ENCODE measurements around the gene CEACAM6.

CEACAM6 gene

DNA sequence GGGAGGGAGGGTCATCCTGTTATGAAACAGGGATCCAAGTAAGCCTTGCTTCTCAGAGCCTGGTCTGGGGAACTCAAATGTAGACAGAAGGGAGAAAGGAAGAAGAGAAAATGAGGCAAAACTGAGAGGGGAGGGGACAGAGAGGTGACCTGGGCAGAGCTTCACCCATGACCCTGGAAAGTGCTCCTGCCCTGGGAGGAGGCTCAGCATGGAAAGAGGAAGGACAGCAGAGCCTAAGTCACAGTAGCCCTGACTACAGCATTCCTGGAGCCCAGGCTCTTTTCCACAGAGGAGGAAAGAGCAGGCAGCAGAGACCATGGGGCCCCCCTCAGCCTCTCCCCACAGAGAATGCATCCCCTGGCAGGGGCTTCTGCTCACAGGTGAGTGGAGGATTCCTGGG lies 41.0 kb downstream of the CEACAM6 start, which contains the start of gene CEACAM3:
CEACAM3 (plus strand) TSS at position 226 of the 400 bp plus-strand sequence; CDS start at position 317, 91 bp downstream.
- no peak for DNase-seq (ENCODE audit: low read depth)

DNA sequence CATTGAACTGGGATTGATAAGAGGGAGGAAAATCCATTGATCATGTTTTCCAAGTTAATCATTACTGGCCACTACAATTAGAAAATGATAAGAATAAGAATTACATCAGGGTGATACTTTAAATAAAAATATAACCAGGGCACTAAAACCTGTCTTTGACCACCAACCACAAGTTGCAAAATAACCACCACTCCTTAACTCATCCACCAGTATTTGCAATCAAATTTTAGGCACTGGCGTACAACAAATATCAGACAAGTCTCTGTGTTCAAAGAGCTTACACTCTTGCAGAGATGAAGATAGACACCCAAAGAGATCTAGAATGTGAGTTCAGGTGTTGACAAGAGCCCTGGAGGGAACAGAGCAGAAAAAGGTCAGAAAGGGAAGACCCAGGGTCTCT lies 41.6 kb downstream of the CEACAM6 start:
- no peak for DNase-seq (ENCODE audit: low read depth)

DNA sequence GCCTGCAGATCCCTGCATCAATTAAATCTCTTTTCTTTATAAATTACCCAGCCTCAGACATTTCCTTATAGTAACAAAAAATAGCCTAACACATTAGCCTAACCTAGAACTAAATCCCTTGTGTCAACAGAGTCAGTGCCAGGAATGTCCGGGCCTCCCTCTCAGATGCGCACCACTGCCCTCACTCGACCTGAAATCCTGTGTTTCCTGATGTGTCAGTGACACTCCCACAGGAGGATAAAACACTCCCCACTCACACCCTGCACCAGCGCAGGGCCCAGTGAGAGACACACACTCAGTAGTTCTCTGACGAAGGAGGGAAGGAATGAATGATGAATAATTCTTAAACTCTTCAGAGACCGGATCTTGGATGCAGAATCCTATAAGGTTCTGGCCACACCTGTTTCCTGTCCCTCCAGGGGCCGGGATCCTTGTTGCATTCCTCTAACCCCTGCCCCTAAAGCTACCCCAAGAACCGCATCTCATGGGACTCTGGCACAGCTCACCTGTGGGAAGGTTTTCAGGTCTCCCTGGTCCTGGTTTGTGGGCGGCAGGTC lies 44.2 kb downstream of the CEACAM6 start:
- no peak for DNase-seq (ENCODE audit: low read depth)

DNA sequence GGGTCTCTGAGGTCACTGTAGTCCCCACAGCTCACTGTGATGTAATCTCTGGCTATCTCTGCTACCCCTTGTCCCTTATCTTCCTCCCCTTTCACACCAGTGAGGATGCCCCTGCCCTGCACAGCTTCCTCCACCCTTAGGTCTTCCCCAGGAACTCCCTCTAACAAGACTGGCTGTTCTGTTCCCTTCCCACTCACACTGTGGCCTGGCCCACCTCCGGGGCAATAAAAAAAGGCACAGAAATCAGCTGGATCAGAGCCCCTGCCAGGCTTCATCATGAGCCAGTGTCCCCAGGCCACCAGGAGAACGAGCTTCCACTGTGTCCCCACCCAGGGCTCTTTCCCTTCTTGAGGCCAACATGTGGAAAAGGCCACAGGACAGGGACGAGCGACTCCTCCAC lies 45.7 kb downstream of the CEACAM6 start:
- DNase-seq (ENCODE audit: low read depth), result no peak

DNA sequence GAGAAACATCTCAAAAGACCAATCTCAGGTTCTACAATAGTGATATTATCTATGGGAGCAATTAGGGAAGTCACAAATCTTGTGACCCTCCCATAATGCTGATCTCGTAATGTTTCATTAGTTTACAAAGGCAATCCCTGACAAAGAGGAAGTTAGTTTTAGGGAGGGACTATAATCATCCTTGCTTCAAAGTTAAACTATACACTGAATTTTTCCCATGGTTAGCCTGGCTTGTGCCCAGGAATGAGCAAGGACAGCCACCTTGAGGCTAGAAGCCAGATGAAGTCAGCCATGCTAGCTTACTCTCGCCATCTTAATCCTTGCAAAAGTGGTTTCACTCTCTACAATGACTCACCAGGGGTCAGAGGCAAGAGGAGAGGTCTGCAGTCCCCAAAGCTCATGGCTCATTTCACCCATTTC lies 46.5 kb downstream of the CEACAM6 start:
- DNase-seq (ENCODE audit: low read depth), result no peak

DNA sequence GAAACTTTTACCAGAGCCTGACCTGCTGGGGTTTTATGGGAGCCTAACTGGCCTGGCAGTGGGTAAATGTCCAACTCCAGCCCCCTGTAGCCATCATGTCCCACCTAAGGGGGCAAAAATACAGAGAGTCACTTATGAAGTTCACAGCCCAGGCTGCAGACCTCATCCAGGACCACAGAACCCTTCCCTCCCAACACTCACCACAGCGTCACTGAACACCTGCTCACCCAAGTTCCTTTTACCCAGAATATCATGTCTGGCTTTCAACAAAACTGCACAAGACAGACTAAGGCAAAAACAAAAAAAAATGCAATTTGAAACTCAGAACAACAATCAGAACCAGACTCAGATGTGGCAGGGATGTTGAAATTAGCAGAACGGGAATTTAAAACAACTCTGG lies 47.4 kb downstream of the CEACAM6 start:
- no peak for DNase-seq (ENCODE audit: low read depth)

DNA sequence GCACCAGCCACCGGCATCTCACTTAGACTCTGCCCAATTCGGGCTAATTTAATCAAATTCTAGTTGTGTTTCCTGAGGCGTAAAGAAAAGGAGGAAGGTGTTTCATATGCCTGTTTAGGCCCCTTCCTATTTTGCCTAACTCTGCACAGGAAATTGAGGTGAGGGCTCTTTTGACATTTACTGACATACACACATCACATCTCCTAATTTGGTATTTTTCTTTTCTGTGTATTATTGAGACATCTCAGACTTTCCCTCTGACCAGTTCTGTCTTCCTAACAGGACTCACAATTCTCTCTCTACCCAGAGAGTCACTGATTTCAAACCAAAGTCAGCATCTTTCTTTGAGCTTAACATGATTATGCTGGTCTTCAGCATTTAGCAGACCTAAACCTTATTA lies 49.0 kb downstream of the CEACAM6 start:
- DNase-seq (ENCODE audit: low read depth), result no peak

DNA sequence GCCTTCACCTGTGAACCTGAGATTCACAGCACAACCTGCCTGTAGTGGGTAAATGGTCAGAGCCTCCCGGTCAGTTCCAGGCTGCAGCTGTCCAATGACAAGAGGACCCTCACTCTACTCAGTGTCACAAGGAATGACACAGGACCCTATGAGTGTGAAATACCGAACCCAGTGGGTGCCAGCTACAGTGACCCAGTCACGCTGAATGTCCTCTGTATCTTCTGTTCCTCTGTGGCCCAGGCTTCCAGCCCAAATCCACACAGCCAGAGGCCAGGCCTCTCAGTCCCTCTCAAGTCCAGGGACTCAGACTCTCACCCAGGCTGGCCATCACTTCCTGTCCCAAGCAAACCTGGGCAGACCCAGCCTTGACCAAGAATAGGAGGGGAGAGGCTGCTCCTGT lies 51.8 kb downstream of the CEACAM6 start:
- no peak for DNase-seq (ENCODE audit: low read depth)

DNA sequence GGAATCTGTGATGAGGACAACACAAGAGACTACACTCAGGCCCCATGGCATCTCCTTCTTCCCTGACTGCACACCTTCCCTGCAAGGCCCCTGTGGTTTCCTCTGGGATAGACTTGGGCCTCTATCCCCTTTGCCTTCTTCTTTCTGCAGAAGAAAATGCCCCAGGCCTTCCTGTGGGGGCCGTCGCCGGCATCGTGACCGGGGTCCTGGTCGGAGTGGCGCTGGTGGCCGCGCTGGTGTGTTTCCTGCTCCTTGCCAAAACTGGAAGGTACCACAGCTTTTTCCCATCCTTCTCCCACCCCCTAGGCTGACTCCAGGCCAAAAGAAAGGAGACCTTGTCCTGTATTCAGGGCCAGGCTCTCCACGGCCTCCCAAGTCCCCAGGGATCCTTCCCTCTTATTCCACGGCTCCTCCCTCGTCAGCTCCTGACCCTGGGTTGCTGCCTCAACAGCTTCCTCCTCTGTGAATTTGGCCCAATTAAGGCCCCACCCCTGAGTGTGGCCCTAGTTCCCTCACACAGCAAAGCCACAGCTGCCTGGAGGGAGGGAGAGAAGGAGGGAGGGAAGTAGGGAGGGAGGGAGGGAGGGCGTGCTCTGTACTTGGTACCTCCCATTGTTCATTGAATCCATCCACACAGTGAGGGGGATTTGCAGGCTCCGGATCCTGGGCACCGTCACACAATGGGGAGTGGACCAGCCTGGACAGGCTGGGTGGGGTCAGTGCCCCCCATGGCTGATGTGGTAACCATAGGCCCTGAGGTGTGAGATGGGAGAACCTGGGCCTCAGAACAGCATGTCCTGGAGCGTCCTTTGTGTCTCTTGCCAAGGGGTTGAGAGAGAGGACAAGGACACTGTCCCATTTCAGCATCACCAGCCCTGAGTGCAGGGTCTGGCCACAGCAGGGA lies 53.6 kb downstream of the CEACAM6 start:
- DNase-seq (ENCODE audit: low read depth), result no peak

DNA sequence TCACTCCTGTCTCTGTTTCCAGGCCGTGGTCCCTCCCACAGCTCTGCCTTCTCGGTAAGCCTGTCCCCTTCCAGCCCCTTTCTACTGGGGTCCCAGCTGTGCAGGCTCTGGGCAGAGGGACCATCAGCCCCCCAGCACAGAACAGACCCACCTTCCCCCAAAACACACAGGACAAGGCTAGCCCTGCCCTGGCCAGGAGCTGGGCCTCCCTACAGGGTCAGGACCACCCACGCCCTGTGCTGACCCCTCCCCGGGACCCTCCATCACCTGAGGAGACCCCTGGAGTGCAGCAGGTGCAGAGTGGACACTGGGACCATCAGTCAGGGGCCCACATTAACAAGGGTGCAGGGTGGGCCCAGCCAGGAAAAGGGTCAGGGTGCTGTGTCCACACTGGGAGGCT lies 55.0 kb downstream of the CEACAM6 start:
- DNase-seq (ENCODE audit: low read depth), result no peak

DNA sequence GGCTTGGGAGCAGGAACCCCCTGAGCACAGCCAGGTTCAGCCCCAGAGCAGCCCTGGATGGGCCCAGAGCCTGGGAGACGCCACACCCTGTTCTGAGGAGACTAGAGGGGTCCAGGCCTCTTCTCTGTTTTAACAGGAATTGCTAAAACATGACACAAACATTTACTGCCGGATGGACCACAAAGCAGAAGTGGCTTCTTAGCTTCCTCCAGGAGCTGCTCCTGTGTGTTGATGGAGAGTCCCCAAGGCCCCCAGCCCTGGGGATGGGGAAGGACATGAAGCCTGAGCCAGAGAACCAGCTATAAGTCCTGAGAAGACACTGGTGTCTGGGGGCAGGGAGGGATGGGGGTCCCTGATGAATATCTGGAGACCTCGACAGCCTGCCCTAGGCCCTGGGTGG lies 55.7 kb downstream of the CEACAM6 start:
- DNase-seq (ENCODE audit: low read depth), result no peak

DNA sequence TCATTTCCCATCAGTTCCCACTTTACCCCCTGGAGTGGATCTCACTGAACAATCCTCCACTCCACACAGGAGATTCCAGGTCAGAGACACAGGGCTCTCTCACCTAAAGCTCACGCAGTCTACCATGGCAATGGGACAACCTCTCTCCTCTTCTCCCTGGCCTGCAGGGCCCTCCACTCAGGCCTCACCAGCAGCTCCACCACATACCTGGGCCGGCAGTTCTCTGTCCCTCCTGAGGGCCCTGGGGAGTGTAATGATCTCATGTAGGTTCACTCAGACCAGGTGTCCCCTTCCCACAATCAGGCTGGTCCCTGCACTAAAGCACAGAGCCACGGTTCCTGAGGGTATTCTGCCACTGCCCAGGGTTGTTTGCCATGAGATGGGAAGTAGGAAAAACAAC lies 56.7 kb downstream of the CEACAM6 start:
- no peak for DNase-seq (ENCODE audit: low read depth)

DNA sequence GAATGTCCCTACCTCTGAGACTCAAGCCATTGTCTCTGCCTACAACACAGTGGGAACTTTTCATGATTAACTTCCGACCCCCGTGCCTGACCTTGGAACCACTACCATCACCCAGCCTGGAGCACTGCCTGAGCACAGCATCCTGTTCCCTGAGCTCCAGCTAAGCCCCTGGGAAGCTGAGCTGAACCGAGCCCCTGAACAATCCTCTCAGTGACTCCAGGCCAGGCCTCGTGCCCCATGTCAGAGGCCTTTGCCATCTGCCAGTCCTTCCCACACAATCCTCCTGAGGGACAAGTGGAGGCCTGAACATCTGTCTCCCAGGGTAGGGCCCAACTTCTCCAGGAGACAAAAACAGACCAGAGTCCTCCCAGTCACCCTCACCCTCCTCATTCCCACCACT lies 58.6 kb downstream of the CEACAM6 start:
- no peak for DNase-seq (ENCODE audit: low read depth)

DNA sequence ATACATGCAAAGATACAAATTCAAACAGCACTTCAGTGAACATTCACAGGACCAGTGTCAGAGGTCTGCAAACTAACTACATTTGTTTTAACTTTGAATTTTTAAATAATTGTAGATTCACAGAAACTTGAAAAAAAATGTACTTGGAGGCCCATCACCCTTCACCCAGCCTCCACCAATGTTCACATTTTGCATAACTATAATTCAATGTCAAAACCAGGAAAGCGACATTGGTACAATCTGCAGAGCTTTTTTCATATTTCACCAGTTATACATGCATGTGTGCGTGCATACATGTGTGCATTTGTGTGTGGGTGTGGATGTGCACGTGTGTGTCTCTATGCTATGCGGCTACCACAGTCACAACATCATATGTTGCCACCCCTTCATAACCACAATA lies 60.0 kb downstream of the CEACAM6 start:
- DNase-seq (ENCODE audit: low read depth), result no peak

DNA sequence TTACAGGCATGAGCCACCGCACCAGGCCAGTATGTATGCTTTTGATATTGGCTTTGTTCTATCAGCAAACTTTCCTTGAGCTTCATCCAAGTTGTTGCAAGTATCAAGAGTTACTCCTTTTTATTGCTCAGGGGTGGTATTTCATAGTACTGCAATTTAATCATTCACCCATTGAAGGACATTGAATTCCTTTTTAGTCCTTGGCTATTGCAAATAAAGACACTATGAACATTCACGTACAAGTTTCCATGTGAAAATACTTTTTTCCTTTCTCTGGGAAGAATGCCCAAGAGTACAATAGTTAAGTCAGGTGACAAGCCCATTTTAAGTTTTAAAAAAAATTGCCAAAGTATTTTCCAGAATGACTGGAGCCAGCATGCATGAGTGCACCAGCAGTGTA lies 61.4 kb downstream of the CEACAM6 start:
- DNase-seq (ENCODE audit: low read depth), result no peak

DNA sequence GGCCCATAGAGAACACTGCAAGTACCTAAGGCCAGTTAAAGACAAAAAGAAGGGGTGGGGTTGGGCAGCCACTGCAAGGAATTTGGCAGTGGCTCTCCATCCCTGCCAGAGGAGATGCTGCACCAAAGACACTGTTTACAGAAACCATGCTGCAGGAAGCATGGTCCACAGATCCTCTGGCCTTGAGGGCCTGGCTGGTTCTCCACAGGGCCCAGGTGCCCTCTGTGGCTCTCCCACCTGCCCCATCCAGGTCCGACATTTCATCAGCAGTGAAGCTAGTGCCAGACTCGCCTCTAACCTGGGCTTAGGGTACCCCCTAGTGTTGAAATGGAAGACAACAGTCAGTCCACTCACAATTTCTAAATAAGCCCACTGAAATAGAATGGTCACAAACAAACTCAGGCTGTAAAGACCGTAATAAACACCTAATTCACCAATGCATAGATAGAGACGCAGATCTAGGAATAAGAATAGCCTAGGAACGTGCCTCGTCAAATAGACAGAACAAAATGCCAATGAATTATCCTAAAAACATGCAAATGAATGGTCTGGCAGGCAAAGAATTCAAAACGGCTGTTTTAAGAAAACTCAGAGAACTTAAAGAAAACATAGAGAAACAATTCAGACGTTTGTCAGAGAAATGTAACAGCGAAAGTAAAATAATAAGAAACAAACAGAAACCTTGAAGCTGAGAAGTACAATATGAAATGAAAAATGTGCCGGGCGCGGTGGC lies 65.8 kb downstream of the CEACAM6 start:
- no peak for DNase-seq (ENCODE audit: low read depth)
